GM19397 (cell line): ENCODE results near the gene MAG.

Source experiments
- ATAC-seq: cut with Tn5 transposase; IDR thresholded peaks from one replicate; pipeline ENCODE4 v1.9.1; 2021; ENCODE audit warnings: mild to moderate bottlenecking, moderate library complexity; ENCODE audit not compliant: unreplicated experiment

MAG gene

DNA sequence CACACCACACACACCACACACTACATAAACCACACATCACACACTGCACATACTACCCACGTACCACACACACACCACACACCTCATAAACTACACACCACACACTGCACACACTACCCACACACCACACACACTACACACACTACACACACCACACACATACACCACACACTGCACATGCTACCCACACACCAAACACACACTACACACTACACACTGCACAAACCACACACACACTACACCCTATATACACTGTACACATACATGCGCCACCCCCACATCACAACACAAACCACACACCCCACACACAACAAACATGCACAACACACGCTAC is 5.5 kb downstream of the MAG start:
- no peak for ATAC-seq

DNA sequence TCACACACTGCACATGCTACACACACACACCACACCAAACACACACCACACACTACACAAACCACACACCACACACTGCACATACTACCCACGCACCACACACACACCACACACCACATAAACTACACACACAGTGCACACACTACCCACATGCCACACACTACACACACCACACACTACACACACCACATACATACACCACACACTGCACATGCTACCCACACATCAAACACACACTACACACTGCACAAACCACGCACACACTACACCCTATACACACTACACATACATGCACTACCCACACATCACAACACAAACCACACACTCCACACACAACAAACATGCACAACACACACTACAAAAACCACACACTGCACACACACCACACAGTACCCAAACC is 6.0 kb downstream of the MAG start:
- no peak for ATAC-seq

DNA sequence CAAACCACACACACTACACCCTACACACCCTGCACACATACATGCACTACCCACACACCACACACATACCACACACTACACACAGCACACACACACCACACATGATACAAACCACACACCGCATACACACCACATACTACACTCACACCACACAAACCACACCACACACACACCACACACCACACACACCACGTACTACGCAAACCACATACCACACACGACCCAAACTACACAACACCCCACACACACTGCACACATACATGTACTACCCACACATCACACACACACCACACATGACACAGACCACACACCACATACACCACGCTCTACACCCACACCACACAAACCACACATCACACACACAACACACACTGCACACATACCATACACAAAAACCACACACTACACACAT is 6.6 kb downstream of the MAG start:
- ATAC-seq, result no peak

DNA sequence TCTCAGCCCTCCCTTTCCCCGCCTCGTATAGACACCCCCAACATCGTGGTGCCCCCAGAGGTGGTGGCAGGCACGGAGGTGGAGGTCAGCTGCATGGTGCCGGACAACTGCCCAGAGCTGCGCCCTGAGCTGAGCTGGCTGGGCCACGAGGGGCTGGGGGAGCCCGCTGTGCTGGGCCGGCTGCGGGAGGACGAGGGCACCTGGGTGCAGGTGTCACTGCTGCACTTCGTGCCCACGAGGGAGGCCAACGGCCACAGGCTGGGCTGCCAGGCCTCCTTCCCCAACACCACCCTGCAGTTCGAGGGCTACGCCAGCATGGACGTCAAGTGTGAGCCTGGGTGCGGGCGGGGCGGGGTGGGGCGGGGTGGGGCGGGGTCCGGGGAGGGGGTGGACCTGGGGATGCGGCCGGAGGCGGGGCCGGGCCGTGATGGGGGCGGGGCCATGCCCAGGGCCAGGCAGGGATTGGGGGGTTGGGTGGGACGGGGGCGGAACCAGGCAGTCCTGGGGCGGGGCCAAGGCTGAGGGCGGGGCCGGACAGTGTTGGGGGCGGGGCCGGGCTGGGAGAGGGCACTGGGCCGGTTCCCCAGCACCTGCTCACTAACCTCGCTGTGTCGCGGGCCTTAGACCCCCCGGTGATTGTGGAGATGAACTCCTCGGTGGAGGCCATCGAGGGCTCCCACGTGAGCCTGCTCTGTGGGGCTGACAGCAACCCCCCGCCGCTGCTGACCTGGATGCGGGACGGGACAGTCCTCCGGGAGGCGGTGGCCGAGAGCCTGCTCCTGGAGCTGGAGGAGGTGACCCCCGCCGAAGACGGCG is 7.8 kb downstream of the MAG start:
- no peak for ATAC-seq

DNA sequence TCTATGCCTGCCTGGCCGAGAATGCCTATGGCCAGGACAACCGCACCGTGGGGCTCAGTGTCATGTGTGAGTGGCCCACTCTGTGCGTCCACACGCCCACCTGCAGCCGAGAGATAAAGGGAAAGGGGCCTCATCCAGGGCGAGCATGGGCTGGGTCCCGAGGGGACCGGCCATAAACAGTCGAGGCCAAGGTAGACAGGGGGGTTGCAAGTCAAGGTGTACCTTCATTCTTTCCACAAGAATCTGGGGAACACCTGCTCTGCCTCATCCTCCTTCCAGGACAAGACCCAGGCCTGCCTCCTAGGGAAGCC is 8.3 kb downstream of the MAG start:
- ATAC-seq, result no peak

DNA sequence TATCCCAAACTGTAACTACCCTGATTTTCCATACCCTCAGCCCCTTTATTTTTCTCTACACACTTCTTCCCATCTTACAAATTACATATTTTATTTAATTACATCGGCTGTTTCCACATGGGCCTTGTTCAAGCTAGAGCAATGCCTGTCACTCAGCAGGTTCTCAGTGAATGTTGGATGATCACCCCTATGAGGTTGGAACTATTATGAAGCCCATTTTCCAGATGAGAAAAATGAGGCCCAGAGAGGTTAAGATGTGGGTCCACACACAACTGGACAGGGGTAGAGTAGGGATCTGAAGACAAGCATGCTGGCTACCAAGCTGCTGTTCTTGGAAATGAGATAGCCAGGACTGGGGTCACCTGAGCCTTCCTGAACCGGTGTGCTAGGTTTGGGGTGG is 10.0 kb downstream of the MAG start:
- no peak for ATAC-seq

DNA sequence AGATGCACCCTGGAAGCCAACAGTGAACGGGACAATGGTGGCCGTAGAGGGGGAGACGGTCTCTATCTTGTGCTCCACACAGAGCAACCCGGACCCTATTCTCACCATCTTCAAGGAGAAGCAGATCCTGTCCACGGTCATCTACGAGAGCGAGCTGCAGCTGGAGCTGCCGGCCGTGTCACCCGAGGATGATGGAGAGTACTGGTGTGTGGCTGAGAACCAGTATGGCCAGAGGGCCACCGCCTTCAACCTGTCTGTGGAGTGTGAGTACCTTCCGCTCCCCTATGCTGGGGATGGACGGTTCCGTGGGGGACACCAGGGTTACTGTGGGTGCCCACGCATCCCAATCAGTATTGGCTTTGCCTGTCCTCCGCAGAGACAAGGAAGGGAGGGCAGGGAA is 10.5 kb downstream of the MAG start:
- ATAC-seq, result no peak

DNA sequence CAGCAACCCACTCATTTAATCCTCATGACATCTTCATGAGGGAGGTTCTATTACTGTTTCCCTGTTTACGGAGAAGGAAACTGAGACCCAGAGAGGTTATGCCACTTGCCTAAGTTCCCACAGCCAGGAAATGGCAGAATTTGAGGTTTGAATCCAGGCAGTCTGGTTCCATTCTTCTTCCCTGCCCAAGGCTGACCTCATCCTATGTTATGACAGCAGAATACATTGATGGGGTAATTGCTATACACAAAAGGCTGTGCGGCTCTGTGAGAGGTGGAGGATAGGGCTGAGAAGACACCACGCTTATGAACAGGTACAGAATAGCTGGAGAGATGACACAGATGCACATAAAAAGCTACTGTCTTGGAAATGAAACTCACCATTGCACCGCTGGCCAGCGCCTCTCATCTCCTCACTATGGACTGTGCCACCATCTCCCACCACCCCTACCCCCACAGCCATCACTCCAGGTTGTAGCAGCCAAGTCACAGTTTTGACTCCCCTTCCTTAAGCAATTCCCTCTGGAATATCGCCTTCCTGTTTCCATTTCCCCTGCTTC is 11.5 kb downstream of the MAG start:
- no peak for ATAC-seq

DNA sequence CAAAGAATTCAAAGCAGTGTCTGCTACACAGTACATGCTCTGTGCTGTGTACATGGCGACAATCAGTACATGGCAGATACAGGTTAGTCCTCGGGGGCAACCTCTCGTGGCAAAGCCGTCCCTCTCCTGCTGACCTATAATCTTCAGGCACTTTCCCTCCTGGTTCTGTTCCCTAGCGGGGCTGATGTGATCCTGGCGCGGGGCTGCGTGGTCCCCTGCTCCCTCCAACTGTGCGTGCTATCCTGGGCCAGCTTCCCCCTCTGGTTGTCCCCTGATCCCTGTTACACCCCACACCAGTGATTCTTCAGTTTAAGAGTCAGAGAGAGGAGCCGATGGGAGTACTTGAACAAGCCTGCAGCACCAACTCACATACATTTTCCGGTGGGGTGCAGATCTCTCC is 12.1 kb downstream of the MAG start:
- ATAC-seq, result no peak

DNA sequence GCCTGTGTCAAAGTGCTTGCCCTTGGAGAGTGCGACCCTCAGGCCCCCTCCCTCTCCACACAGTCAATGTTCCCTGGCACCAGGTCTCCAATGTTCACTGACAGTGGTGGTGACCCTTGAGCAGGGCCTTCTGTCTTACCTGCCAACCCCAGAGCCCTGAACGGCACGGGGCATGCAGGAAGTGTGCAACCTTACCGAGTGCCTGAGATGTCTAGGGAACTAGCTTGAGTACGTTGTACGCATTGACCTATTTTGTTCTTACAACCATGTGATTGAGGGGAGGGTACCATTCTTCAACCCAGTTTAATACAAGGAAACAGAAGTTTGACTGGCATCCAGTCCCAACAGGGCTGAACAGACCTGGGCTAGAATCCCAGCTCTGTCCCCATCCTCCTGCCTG is 13.2 kb downstream of the MAG start:
- no peak for ATAC-seq

DNA sequence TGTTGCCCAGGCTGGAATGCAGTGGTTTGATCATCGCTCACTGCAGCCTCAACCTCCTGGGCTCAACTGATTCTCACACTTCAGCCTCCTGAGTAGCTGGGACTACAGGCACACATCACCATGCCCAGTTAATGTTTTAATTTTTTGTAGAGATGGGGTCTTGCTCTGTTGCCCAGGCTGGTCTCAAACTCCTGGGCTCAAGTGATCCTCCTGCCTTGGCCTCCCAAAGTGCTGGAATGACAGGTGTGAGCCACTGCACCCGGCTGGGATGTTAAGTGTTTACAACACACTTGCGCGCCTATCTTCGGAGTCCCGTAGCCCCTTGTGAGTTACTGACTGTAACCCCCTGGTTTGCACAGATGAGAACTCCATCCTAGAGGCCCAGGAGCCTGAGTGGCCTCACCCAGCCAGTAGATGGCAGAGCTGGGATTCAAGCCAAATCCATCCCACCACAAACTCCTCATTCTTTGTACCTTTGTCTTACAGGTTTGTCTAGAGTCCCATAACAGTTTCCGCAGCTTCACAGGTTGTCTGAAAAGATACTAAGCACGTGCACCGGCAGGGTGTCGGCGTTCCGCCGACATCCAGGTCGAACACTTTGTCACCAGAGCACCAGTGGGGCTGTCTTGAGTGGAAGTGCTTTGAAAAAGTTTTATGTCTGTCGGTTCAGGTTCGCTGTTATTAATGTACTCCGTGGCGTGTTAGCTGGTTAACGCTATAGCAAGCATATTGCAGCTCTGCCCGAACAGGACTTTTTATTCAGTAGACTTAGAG is 14.7 kb downstream of the MAG start:
- ATAC-seq, result no peak

DNA sequence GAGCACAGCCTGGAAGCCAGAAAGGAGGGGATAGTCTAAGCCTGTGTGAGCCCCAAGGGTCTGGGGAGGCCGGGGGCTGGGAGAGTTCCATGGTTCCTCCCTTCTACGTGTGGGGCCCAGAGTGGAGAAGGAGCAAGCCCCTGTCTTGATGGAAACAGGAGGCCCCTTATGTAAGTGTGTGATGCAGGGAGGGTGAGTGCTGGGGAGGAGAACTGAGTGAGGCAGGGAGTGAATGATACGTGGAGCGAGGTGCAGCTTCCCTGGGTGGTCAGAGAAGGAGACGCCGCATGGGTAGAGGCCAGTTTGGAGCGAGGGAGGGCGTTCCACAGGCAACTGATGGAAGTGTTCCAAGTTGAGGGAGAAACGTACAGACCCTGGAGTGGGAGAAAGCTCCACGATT is 16.0 kb downstream of the MAG start:
- ATAC-seq, result no peak

DNA sequence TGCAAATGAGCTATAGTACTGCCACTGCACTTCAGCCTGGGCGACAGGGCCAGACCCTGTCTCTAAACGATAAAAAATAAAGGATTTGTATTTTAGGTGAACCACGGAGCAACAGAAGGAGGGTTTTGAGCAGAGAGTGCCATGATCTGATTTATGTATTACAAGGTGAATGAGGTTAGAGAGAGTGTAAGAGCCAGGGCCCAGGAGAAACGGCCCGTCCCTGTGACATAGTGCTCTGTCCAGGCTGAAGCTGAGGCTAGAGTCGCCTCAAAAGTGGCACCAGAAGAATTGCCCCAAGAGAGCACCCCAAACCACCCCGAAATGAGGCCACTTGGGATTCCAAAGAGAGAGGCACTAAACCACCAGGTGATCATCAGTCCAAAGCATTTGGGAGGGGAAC is 16.9 kb downstream of the MAG start:
- ATAC-seq, result no peak

DNA sequence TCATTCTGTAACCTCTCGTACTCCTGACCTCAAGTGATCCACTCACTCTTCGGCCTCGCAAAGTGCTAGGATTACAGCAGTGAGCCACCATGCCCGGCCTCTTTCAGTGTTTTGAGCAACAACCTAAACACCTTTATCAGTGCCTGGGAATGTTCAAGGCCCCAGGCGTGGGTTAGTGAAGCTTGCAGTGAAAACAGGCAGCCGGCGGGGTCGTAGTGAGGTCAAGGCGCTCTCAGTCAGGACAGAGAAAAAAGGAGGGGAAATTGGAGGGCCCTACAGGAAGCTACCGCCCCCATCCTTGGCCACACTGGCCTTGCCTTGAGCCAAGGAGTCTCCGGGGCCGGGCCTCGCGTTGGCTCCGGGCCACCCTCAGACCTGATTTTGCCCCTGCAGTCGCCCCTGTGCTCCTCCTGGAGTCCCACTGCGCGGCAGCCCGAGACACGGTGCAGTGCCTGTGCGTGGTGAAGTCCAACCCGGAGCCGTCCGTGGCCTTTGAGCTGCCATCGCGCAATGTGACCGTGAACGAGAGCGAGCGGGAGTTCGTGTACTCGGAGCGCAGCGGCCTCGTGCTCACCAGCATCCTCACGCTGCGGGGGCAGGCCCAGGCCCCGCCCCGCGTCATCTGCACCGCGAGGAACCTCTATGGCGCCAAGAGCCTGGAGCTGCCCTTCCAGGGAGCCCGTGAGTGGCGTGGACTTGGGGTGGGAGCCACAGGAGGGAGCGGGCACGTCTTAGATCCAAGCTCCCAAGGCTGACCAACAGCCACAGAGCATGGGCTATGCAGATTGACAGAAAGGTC is 17.7 kb downstream of the MAG start:
- no peak for ATAC-seq

DNA sequence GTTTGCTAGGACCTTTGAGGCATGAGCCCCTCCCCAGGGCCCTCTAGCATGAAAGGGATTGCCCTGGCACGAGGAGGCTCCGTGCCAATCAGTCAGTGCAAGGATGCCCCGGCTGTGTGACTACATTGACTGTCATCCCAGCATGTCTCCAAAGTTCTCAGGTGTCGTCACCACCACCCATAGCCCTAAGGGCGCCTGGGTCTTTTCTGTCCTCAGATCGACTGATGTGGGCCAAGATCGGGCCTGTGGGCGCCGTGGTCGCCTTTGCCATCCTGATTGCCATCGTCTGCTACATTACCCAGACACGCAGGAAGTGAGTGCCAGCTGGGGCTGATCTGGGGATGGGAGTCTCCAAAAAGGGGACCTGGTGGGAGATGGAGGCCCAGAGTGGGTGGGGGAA is 18.4 kb downstream of the MAG start:
- ATAC-seq, result no peak

DNA sequence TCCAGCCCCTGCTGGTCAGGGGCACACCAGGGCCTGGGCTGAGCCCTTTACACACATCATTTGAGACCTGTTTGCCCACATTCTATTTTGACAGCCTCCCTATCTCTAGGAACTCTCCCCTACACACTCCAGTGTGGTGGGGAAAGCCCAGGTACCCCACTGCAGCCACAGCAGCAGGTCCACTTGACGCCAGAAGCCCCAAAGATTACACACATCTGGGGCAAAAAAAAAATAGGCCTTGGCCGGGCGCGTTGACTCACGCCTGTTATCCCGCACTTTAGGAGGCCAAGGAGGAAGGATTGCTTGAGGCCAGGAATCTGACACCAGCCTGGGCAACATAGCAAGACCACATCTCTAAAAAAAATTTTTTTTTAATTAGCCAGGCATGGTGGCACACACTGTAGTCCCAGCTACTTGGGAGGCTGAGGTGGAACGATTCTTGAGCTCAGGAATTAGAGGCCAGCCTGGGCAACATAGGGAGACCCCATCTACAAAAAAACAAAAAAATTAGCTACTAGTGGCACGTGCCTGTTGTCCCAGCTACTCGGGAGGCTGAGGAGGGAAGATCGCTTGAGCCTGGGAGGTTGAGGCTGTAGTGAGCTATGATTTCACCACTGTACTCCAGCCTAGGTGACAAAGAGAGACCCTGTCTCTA is 19.0 kb downstream of the MAG start:
- ATAC-seq, result no peak

DNA sequence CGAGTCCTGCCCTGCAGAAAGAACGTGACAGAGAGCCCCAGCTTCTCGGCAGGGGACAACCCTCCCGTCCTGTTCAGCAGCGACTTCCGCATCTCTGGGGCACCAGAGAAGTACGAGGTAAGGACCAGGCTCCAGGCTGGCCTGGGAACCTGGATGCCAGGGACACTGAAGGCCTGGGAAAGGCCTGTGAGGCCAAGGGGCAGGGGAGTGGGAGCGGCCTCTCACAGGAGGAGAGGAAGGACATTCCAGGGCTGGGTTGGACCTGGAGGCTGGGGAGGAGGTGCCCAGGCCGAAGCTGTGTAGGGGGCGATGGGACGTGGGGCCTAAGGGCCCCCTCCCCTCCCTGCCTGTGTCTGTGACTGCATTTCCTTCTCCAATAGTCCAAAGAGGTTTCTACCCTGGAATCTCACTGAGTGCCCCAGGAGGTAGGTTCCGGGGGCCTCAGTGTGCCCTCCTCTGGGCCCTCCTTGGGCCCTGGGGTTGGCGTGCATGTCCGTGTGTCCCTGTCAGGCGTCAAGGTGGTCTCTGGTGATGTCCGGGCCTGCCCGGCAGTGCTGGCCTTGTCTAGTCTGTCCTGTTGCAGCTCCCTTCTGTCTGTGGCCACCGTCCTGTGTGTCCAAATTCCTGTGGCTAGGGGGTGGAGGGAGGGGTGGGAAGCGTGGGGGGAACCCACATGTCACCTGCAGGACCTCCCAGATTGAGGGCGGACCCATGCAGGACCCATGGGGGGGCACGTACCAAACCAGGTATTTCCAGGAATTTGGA is 20.1 kb downstream of the MAG start:
- ATAC-seq, result no peak

DNA sequence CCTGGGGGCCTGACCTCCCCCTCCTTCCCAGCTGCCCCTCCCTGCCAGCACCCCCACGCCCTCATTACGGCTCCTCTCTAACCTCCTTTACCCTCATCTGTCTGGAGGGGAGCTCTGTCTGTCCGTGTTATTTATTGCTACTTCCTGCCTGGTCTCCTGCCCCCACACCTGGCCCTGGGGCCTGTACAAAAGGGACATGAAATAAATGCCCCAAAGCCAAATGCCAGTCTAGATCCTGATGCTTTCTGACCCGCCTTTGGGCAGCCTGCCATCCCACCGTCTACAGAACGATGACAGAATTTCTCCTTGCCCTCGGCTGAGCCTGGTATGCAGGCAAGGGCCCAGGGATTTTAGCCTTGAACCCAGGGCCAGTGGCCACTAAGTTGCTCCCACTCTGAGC is 21.6 kb downstream of the MAG start:
- no peak for ATAC-seq

DNA sequence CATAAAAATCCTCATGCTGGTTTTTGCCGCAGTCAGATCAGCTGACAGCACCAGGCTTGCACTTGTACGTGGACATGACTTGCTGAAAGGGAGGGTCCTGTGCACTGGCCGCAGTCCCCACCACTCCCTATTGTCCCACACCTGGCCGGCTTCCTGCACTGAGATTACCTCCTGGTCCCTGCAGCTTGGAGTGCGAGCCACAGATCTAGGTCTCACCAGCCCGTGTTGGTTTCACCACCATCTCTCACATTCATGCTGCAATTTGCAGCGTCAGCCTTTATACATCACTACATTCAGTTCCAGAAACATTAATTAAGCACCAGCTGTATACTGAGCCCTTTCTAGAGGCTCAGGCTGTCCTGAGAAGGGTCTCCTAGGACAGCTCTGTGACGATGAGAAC is 22.1 kb downstream of the MAG start:
- ATAC-seq, result no peak

DNA sequence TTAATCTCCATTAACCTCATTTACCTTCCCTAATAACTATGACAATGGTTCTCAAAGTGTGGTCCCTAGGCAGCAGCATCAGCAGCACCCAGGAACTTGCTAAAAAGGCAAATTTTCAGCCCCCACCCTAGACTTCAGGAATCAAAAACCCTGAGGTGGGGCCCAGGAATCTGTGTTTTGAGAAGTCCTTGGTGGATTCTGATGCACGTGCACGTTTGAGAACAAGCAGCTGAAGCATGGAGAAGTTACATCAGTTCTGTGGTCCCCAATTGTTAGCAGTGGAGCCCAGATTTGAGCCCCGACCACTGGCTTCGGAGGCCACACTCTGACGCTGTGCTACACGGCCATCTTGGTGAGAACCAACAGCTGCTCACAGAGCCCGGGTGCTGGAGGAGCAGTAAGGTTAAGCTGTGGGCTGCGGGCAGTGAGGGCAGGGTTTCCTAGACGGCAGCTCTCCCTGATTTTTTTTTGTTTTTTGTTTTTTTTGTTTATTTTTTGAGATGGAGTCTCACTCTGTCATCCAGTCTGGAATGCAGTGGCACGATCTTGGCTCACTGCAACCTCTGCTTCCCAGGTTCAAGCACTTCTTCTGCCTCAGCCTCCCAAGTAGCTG is 23.0 kb downstream of the MAG start:
- ATAC-seq, result no peak
